ENCODE data around the gene CHST14.

Gene CHST14

GRCh38 chr15:40506964-40507571 lies 36.3 kb downstream of the CHST14 start:
- Histone ChIP-seq H3K27ac (peak overlapping the region; percentile 48), H3K27me3 (ENCODE audit: insufficient read depth, low read depth, severe bottlenecking) (no peaks in the 10 kb centered on the region), H3K9me3 (ENCODE audit: severe bottlenecking) (no peaks in the 10 kb centered on the region), H3K36me3 (no peaks in the 10 kb centered on the region), H3K4me3 (ENCODE audit: low read depth, low read length) (peak overlapping the region; percentile 18; the same call in 1 of the 2 replicates)
- DNase-seq: peak; percentile 95
- peak; percentile 82 for TF ChIP-seq CTCF (IDR thresholded peaks at IDR 0.05; ENCODE audit: low read depth, low read length)

- no peaks in the 10 kb centered on the region for H3K36me3 ChIP-seq
- no peaks in the 10 kb centered on the region for H3K27me3 ChIP-seq (ENCODE audit: insufficient read depth, low read depth, severe bottlenecking)
- H3K4me3 ChIP-seq (ENCODE audit: low read depth, low read length): no peak overlapping the region
- no peak for TF ChIP-seq CTCF (IDR thresholded peaks at IDR 0.05; ENCODE audit: low read depth, low read length)
- no peak overlapping the region for H3K27ac ChIP-seq
- DNase-seq: no peak
- no peaks in the 10 kb centered on the region for H3K9me3 ChIP-seq (ENCODE audit: severe bottlenecking)
Measured at GRCh38 chr15:40508216-40508615, 37.4 kb downstream of the CHST14 start.

GRCh38 chr15:40510201-40510600 lies 39.4 kb downstream of the CHST14 start:
- H3K27me3 ChIP-seq (ENCODE audit: insufficient read depth, low read depth, severe bottlenecking): no peaks in the 10 kb centered on the region
- no peak overlapping the region for H3K27ac ChIP-seq
- H3K4me3 ChIP-seq (ENCODE audit: low read depth, low read length): no peak overlapping the region
- H3K9me3 ChIP-seq (ENCODE audit: severe bottlenecking): no peaks in the 10 kb centered on the region
- H3K36me3 ChIP-seq: no peaks in the 10 kb centered on the region
- no peak for TF ChIP-seq CTCF (IDR thresholded peaks at IDR 0.05; ENCODE audit: low read depth, low read length)
- DNase-seq: no peak

- no peaks in the 10 kb centered on the region for H3K9me3 ChIP-seq (ENCODE audit: severe bottlenecking)
- TF ChIP-seq CTCF (IDR thresholded peaks at IDR 0.05; ENCODE audit: low read depth, low read length): no peak
- H3K27me3 ChIP-seq (ENCODE audit: insufficient read depth, low read depth, severe bottlenecking): no peaks in the 10 kb centered on the region
- H3K4me3 ChIP-seq (ENCODE audit: low read depth, low read length): no peak overlapping the region
- H3K27ac ChIP-seq: no peak overlapping the region
- DNase-seq: no peak
- H3K36me3 ChIP-seq: no peaks in the 10 kb centered on the region
Measured at GRCh38 chr15:40511093-40511471, 40.3 kb downstream of the CHST14 start.

GRCh38 chr15:40511472-40512133 lies 40.8 kb downstream of the CHST14 start:
- no peak for DNase-seq
- Histone ChIP-seq H3K9me3 (ENCODE audit: severe bottlenecking) (no peaks in the 10 kb centered on the region), H3K4me3 (ENCODE audit: low read depth, low read length) (no peak overlapping the region), H3K27ac (no peak overlapping the region), H3K36me3 (no peaks in the 10 kb centered on the region), H3K27me3 (ENCODE audit: insufficient read depth, low read depth, severe bottlenecking) (no peaks in the 10 kb centered on the region)
- TF ChIP-seq CTCF (IDR thresholded peaks at IDR 0.05; ENCODE audit: low read depth, low read length): no peak

- Histone ChIP-seq H3K27me3 (ENCODE audit: insufficient read depth, low read depth, severe bottlenecking) (no peaks in the 10 kb centered on the region), H3K27ac (no peak overlapping the region), H3K36me3 (no peaks in the 10 kb centered on the region), H3K4me3 (ENCODE audit: low read depth, low read length) (no peak overlapping the region), H3K9me3 (ENCODE audit: severe bottlenecking) (no peaks in the 10 kb centered on the region)
- DNase-seq: no peak
- no peak for TF ChIP-seq CTCF (IDR thresholded peaks at IDR 0.05; ENCODE audit: low read depth, low read length)
Measured at GRCh38 chr15:40512440-40512839, 41.7 kb downstream of the CHST14 start.
